ENCODE data around the gene DNAJC28.

- TF ChIP-seq POLR2AphosphoS5 (IDR thresholded peaks at IDR 0.05) (no peak), CTCF (IDR thresholded peaks at IDR 0.05) (no peak), POLR2A (IDR thresholded peaks at IDR 0.05; ENCODE audit: low read depth) (no peak), EP300 (IDR thresholded peaks at IDR 0.05) (no peak)
Observed at GRCh38 chr21:33537212-33537611, 45.7 kb upstream of the DNAJC28 start.

Measured in esophagus muscularis mucosa (tissue), 4 donors.